Fibroblast of pulmonary artery (primary cell): ENCODE measurements around the gene AJUBA.
A peak's percentile ranks its signal among the peaks of the same experiment; 100 is the strongest.

Experiments
- DNase-seq: peaks from one replicate; pipeline ENCODE4 v3.0.0-alpha.2; 2010; ENCODE audit warnings: low read depth
- H3K4me3 ChIP-seq: replicated peaks from 2 replicates; pipeline ENCODE4 v1.5.1; 2011; ENCODE audit warnings: low read depth, mild to moderate bottlenecking, control low read depth, low read length, moderate library complexity
- CTCF ChIP-seq: IDR thresholded peaks from 2 replicates; pipeline ENCODE4 v1.5.1; 2011; ENCODE audit warnings: mild to moderate bottlenecking, control low read depth, low read length, inconsistent platforms; ENCODE audit errors: missing control alignments

Gene AJUBA

GRCh38 chr14:22932146-22932545, 50.2 kb downstream of the AJUBA start:
- H3K4me3 ChIP-seq, result no peak overlapping the region
- DNase-seq, result no peak
- no peak for TF ChIP-seq CTCF

- no peak for DNase-seq
- peak overlapping the region; percentile 49 for H3K4me3 ChIP-seq
- TF ChIP-seq CTCF, result no peak
Measured at GRCh38 chr14:22929961-22930364, 52.4 kb downstream of the AJUBA start.

GRCh38 chr14:22929104-22929960, 53.0 kb downstream of the AJUBA start, which contains the start of gene PRMT5:
TSS of gene PRMT5 (minus strand) at chr14:22929376. CDS start at chr14:22929361, 15 bp downstream.
- peak; percentile 100 for DNase-seq
- peak within 1 kb of the TSS; percentile 99 for H3K4me3 ChIP-seq
- TF ChIP-seq CTCF, result no peak

- no peak for TF ChIP-seq CTCF
- peak overlapping the region; percentile 99 for H3K4me3 ChIP-seq
- no peak for DNase-seq
Measured at GRCh38 chr14:22928237-22929103, 53.9 kb downstream of the AJUBA start.

GRCh38 chr14:22926316-22926715, 56.0 kb downstream of the AJUBA start:
- no peak for TF ChIP-seq CTCF
- H3K4me3 ChIP-seq, result no peak overlapping the region
- DNase-seq, result no peak

GRCh38 chr14:22925513-22925912, 56.8 kb downstream of the AJUBA start:
- TF ChIP-seq CTCF, result no peak
- DNase-seq, result no peak
- no peak overlapping the region for H3K4me3 ChIP-seq
